ENCODE data around the gene NANP.
"Not testable (repeated sequence)": the region's sequence is repeated elsewhere in the genome, so short reads cannot be mapped to it uniquely, and the experiment has no call there.

Gene NANP

DNA sequence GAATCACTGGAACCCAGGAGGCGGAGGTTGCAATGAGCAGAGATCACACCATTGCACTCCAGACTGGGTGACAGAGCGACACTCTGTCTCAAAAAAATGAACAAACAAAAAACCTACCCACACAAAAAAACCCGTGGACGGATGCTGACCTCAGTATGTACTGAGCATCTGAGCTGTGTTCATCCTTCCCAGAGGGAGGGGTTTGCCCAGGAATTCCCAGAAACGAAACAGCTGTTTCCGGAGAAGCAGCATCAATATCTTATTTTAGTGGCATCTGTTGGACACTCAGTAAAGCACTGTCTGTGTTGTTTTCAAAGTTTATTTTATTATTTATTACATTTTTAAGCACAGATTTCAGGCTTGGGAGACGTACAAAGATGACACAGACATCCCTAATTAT is 18.7 kb downstream of the NANP start:
- DNase-seq = no peak

GRCh38 chr20:25604611-25605010 is 19.2 kb downstream of the NANP start:
- no peak for DNase-seq

GRCh38 chr20:25602914-25603309 is 20.9 kb downstream of the NANP start:
- DNase-seq = not testable (repeated sequence)

GRCh38 chr20:25602191-25602913 is 21.5 kb downstream of the NANP start:
- DNase-seq = not testable (repeated sequence)

GRCh38 chr20:25601659-25602058 is 22.2 kb downstream of the NANP start:
- DNase-seq = no peak

- DNase-seq = no peak
Observed at GRCh38 chr20:25600632-25601031, 23.2 kb downstream of the NANP start.

DNA sequence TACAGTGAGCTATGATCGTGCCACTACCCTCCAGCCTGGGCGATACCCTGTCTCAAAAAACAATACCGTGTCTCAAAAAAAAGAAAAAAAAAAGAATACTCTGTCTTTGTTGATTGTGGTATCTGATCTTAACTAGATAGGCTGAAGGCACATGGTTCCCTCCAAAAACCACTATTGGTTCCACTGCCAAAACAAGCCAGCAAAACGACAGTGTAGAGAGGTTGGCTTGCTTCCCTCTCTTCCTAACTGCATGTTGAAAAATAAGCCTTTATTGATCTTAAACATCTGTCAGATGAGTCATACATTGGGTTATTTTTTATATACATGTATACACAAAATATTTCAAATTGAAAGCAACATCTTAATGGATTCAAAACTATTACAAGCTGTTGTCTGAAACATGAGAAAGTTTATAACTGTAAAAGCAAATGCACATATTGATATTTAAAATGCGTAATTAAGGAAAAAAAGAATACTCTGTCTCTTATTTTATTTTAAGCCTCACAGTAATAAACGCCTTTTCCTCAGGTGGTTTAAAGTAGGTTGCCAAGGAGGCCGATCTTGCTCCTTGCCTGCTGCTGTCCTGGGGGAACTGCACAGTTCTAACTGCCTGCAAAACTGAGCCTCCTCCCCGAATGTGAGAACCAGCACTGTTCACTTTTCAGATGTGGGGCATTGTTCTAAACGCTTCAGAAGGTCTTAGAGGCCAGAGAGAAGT is 31.5 kb downstream of the NANP start:
- no peak for DNase-seq

DNA sequence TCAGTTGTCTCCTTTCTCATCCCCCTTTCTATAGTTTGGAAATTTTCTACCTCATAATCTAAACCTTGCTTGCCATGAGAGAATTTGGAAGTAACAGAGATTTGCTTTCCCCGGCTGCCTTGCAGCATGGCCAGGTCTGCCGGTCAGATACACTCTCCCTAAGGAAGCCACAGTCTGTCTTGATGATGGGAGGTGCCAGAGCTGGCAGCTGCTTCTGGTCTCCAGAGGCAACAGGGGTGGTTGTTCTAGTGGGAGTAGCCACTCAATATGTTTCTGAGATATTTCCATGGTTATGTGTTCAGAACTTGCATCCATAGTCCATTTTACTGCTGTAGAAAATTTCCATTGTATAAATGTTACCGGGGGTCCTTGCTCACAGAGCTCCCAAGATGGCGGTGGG is 33.0 kb downstream of the NANP start:
- DNase-seq = not testable (repeated sequence)

GRCh38 chr20:25588491-25588890 is 35.3 kb downstream of the NANP start:
- no peak for DNase-seq

DNA sequence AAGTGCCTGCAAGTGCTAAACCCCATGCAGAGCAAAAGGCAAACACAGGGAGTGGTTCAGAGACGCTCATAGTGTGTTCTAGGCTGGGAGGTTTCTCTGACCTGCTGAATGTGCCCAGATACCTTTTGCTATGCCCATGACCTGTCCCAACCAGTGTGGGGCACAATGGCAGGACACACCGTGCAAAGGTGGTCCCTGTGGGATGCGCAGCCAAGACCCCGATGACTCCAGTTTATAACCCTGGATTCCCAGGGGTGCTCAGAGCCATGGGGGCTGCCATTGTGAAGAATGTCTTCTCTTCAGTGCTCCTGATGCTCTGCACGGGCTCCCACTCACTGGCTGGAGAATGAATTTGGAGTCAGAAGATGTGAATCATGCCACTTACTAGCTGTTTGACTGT is 36.3 kb downstream of the NANP start:
- DNase-seq = no peak

DNA sequence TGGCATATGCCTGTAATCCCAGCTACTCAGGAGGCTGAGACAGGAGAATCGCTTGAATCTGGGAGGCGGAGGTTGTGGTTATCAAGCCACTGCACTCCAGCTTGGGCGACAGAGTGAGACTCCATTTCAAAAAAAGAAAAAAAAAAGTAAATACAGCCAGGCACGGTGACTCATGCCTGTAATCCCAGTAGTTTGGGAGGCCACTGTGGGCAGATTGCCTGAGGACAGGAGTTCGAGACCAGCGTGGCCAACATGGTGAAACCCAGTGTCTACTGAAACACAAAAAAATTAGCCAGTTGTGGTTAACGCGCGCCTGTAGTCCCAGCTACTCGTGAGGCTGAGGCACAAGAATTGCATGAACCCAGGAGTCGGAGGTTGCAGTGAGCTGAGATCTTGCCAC is 36.9 kb downstream of the NANP start:
- no peak for DNase-seq

DNA sequence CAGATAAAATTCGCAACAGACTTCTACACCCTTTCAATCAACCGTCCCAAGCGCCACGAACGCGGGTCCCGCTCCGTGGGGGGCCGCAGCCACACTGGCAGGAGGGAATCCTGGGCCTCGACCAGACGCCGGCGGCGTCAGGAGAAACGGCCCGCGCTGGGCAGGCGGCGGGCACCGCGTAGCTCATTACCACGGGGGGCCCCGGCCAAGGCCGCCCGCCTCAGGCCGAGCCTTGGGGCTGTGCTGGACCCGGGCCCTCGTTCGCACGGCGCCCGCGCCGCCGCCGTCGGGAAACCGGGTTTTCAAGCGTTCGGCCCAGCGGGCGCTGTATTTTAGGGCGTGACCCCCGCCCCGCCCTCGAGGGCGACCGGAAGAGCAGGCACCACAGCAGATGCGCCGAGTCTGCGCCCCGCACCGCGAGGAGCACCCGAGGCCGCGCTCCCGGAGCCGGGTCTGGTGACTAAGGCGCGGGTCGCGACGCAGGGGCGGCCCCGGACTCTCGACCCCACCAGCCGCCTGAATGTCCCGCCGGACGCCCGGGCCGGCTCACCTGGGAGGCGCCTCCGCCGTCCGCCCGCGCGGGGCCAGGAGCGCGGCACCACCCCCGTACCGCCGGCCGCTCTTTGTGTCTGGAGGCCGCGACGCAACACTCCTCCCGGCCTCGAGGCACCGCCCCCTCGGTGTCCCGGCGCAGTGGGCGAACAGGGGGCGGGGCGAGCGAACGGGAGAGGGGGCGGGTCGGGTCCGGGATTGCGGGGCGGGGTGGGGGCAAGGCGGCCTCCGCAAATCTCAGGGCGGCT is 38.7 kb downstream of the NANP start, which contains the start of gene NINL:
TSS of gene NINL (minus strand) at position 627 of the 800 bp plus-strand sequence. CDS start 58,944 bp downstream, outside the sequence.
- DNase-seq = peak; percentile 66

DNA sequence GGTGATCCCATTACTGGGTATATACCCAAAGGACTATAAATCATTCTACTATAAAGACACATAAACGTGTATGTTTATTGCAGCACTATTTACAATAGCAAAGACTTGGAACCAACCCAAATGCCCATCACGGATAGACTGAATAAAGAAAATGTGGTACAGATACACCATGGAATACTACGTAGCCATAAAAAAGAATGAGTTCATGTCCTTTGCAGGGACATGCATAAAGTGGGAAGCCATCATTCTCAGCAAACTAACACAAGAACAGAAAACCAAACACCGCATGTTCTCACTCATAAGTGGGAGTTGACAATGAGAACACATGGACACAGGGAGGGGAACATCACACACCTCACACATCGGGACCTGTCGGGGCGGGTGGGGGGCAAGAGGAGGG is 40.2 kb downstream of the NANP start:
- DNase-seq = not testable (repeated sequence)

- no peak for DNase-seq
Observed at GRCh38 chr20:25580711-25581110, 43.1 kb downstream of the NANP start.

DNA sequence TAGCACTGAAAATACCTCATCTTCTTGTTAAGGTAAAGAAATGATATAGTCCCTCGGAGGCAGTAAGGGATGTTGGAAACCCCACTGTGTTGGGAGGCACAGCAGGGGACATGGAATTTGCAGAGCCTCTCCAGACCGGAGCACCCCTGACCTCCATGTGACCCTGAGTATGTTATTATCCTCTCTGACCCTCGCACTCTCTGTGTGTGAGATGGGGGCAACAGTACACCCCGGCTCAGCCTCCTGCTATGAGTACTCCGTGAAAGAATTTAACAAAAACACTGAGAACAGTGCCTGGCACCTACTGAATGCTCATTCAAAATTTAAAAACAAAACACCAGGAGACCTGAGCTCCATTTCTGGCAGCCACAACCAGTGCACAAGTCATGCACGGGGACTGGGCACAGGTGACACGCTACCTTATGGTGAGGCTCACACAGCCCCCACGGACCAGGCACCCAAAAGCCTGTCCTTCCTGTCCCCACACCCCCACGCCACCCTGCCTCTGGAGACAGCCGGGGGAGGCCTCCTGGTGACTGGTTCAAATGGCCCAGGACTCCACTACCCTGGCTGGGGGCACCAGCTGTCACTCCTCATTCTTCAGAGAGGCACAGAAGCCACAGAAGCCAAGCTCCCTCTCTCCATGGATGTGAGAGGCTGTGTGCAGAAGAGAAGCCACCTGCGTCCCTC is 44.6 kb downstream of the NANP start:
- no peak for DNase-seq

- DNase-seq = no peak
Observed at GRCh38 chr20:25576783-25577530, 46.9 kb downstream of the NANP start.

DNA sequence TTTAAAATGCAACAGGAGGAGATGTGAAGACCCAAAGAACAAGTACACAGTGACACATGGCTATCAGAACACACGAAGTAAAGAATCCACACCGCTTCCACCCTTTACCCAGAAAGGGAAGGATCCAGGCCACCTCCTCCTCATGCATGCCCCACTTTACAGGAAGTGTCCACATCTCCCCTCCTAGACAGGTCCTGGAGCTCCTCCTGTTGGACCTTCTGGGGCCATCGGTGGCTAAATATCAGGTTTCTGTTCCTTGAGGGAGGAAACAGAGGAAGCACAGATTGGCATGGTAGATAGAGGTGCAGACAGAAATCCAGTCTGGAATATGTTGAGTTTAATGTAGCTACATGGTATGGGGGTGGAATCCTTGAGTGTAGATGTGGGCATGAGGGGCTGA is 49.4 kb downstream of the NANP start:
- DNase-seq = no peak

DNA sequence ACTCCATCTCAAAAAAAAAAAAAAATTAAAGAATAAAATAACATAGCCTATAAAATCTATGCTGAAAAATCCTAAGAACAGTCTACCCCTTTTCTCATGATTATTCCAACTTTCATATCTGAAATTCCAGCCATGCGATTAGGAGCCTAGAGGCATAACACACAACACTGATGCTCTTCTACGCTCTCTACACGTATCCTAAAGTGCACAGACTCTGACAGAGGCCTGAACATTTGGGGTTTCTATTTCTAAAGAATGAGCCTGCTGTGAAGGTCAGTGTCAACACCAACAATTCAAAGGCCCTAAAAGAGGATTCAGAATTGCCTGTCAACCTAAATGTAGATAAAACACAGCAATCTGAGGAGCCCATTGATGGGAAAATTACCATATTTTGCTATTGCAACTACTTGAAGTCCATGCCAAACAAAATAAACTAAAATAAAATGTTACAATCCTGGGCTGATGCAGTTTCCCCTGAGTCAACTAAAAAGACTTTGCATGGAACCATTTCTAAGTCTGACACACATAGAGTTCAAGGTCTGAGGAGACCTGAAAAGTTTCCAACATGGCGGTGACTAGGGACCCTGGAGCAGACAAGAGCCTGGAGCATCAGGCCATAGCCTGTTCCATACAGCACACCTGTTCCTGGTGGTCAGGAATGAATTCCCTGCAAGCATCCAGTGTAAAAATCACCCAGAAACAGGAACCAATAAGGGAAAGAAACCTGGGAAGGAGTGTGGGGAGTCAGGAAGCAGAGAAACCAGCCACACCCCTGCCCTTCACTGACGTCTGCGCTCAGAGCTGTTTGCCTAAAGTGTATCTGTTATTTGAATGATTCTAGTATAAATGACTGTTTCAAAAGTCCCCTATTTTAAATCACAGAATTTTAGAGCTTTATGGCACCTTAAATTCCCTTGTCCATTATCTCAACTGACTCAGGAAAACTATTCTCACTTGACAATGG is 50.2 kb downstream of the NANP start:
- DNase-seq = no peak

GRCh38 chr20:25571817-25572216 is 52.0 kb downstream of the NANP start:
- no peak for DNase-seq

DNA sequence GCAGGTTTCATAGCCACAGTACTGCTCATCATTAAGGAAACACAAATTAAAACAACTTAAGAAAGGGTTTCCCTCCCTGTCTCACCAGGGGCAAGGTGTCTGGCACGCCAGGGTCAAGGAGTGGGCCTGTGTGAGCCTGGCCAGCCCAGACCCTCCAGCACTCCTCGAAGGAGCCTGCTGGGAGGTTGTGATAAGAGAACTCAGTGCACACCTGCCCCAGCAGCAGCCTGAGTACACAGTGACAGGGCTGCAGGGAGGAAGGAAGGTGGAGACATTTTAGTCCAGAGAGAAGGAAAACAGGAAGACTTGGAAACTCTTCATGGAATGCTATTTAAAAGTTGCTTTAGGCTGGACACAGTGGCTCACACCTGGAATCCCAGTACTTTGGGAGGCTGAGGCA is 52.6 kb downstream of the NANP start:
- no peak for DNase-seq

DNA sequence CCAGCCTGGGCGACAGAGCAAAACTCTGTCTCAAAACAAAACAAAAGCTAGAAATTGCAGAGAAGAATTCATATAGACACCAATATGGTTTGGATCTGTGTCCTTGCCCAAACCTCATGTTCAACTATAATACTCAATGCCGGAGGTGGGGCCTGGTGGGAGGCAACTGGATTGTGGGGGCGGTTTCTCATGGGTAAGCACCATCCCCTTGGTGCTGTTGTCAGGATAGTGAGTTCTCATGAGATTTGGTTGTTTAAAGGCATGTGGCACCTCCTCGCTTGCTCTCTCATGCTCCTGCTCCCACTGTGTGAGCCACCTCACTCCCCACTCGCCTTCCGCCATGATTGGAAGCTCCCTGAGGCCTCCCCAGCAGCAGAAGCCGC is 53.7 kb downstream of the NANP start:
- no peak for DNase-seq
